Activated T-cell treated with anti-CD3 and anti-CD28 coated beads, Interleukin-2, amount 50 U/mL, for 72 hours (primary cell): ENCODE data around the gene ZYX. TPM values are rescaled to one million over a fixed set of nuclear protein-coding genes. Genes with fewer than 3 reads are reported as not detected.

Experiments used
- ATAC-seq, 2 donors: fragments of 150-1000 bp; cut with Tn5 transposase; replicated peaks in 1 of 2; 2 replicates each; pipeline ENCODE4 v1.10.0; 2021; ENCODE audit warnings: moderate library complexity in 2 of 2, mild to moderate bottlenecking in 1 of 2
- DNase-seq, 2 donors: peaks; one replicate each; pipeline ENCODE4 v3.0.0; 2021 to 2022; ENCODE audit warnings: mixed read lengths in 1 of 2
- H3K27ac Mint-ChIP-seq: one replicate; pipeline ENCODE4 v1.8.0; 2022; ENCODE audit warnings: mild to moderate bottlenecking, moderate library complexity, mixed read lengths
- H3K27me3 Mint-ChIP-seq: one replicate; pipeline ENCODE4 v1.8.0; 2022; ENCODE audit warnings: low read depth, mixed read lengths
- H3K36me3 Mint-ChIP-seq, 2 donors: one replicate each; pipeline ENCODE4 v1.8.0; 2022; ENCODE audit warnings: mixed read lengths in 2 of 2, mild to moderate bottlenecking in 1 of 2; ENCODE audit not compliant: insufficient read depth in 2 of 2
- H3K4me1 Mint-ChIP-seq: one replicate; pipeline ENCODE4 v1.8.0; 2022; ENCODE audit warnings: low read depth, mixed read lengths
- H3K4me3 Mint-ChIP-seq, 2 donors: one replicate each; pipeline ENCODE4 v1.8.0; 2022; ENCODE audit warnings: mild to moderate bottlenecking in 2 of 2, mixed read lengths in 2 of 2, moderate library complexity in 2 of 2
- H3K9me3 Mint-ChIP-seq, 2 donors: one replicate each; pipeline ENCODE4 v1.8.0; 2022; ENCODE audit warnings: mixed read lengths in 2 of 2
- total RNA-seq, 2 donors: library from RNA; stranded (reverse); gene quantifications; one replicate each; pipeline ENCODE4 v1.2.3, GENCODE V29; 2022

ZYX gene
- 100 to 1,000 TPM; 121 to 129 TPM for total RNA-seq

GRCh38 chr7:143380646-143381426, at the start of gene ZYX:
Gene ZYX, plus strand, starts transcription at chr7:143381345. Its CDS starts 227 bp downstream, at chr7:143381572.
- no peaks in the 10 kb centered on the region for H3K27me3 Mint-ChIP-seq
- H3K4me3 Mint-ChIP-seq, result peak within 1 kb of the TSS; percentile 84 to 90
- H3K4me1 Mint-ChIP-seq, result peaks cover 33% of the 10 kb centered on the region
- H3K9me3 Mint-ChIP-seq, result no peaks in the 10 kb centered on the region
- peak within 1 kb of the TSS; percentile 91 for H3K27ac Mint-ChIP-seq
- no peaks in the 10 kb centered on the region for H3K36me3 Mint-ChIP-seq
- peak; percentile 90 to 93 for DNase-seq
- peak; percentile 82 to 88 for ATAC-seq

- Mint-ChIP-seq H3K36me3 (no peaks in the 10 kb centered on the region), H3K4me3 (no peak overlapping the region), H3K27me3 (peaks cover 9% of the 10 kb centered on the region), H3K4me1 (no peaks in the 10 kb centered on the region), H3K27ac (no peak overlapping the region), H3K9me3 (no peaks in the 10 kb centered on the region)
- DNase-seq (no peak), ATAC-seq (no peak)
Measured at GRCh38 chr7:143334244-143334643, 46.9 kb upstream of the ZYX start.

GRCh38 chr7:143337216-143337615, 43.9 kb upstream of the ZYX start:
- DNase-seq (no peak), ATAC-seq (peak in 1 of 2 donors; percentile 61)
- Mint-ChIP-seq H3K27me3 (peaks cover 13% of the 10 kb centered on the region), H3K36me3 (no peaks in the 10 kb centered on the region), H3K9me3 (no peaks in the 10 kb centered on the region), H3K4me1 (no peaks in the 10 kb centered on the region), H3K4me3 (no peak overlapping the region), H3K27ac (no peak overlapping the region)

- peaks cover 11% of the 10 kb centered on the region for H3K4me1 Mint-ChIP-seq
- no peak overlapping the region for H3K4me3 Mint-ChIP-seq
- H3K27ac Mint-ChIP-seq, result no peak overlapping the region
- H3K36me3 Mint-ChIP-seq, result no peaks in the 10 kb centered on the region
- H3K9me3 Mint-ChIP-seq, result peaks cover 0 to under 1% of the 10 kb centered on the region in 2 donors
- no peak for ATAC-seq
- H3K27me3 Mint-ChIP-seq, result peaks cover 12% of the 10 kb centered on the region
- DNase-seq, result no peak
Measured at GRCh38 chr7:143341842-143342241, 39.3 kb upstream of the ZYX start.

GRCh38 chr7:143343596-143343995, 37.5 kb upstream of the ZYX start:
- no peak for ATAC-seq
- no peak for DNase-seq
- no peaks in the 10 kb centered on the region for H3K36me3 Mint-ChIP-seq
- peaks cover 0 to 1% of the 10 kb centered on the region in 2 donors for H3K9me3 Mint-ChIP-seq
- H3K4me3 Mint-ChIP-seq, result no peak overlapping the region
- H3K27me3 Mint-ChIP-seq, result peaks cover 21% of the 10 kb centered on the region
- no peak overlapping the region for H3K27ac Mint-ChIP-seq
- peaks cover 11% of the 10 kb centered on the region for H3K4me1 Mint-ChIP-seq

- Mint-ChIP-seq H3K27ac (peak overlapping the region; percentile 17), H3K4me1 (peaks cover 11% of the 10 kb centered on the region), H3K4me3 (peak overlapping the region; percentile 73 to 85), H3K9me3 (peaks cover 0 to 1% of the 10 kb centered on the region in 2 donors), H3K36me3 (no peaks in the 10 kb centered on the region), H3K27me3 (peaks cover 12% of the 10 kb centered on the region)
- DNase-seq (peak; percentile 71 to 77), ATAC-seq (peak; percentile 99 to 100)
Measured at GRCh38 chr7:143345428-143345900, 35.7 kb upstream of the ZYX start.

- H3K27ac Mint-ChIP-seq, result no peak overlapping the region
- peaks cover 12% of the 10 kb centered on the region for H3K27me3 Mint-ChIP-seq
- peak overlapping the region; percentile 7 to 85 for H3K4me3 Mint-ChIP-seq
- H3K9me3 Mint-ChIP-seq, result peaks cover 0 to 1% of the 10 kb centered on the region in 2 donors
- DNase-seq, result no peak
- peaks cover 11% of the 10 kb centered on the region for H3K4me1 Mint-ChIP-seq
- no peaks in the 10 kb centered on the region for H3K36me3 Mint-ChIP-seq
- no peak for ATAC-seq
Measured at GRCh38 chr7:143346018-143346417, 35.1 kb upstream of the ZYX start.

- peaks cover 0 to 1% of the 10 kb centered on the region in 2 donors for H3K9me3 Mint-ChIP-seq
- H3K4me3 Mint-ChIP-seq, result no peak overlapping the region
- DNase-seq (no peak), ATAC-seq (no peak)
- no peak overlapping the region for H3K27ac Mint-ChIP-seq
- H3K4me1 Mint-ChIP-seq, result peaks cover 11% of the 10 kb centered on the region
- no peaks in the 10 kb centered on the region for H3K36me3 Mint-ChIP-seq
- peaks cover 12% of the 10 kb centered on the region for H3K27me3 Mint-ChIP-seq
Measured at GRCh38 chr7:143347950-143348349, 33.2 kb upstream of the ZYX start.

GRCh38 chr7:143351060-143351459, 30.1 kb upstream of the ZYX start:
- Mint-ChIP-seq H3K4me1 (peaks cover 7% of the 10 kb centered on the region), H3K4me3 (no peak overlapping the region), H3K36me3 (no peaks in the 10 kb centered on the region), H3K9me3 (peaks cover 0 to 1% of the 10 kb centered on the region in 2 donors), H3K27ac (no peak overlapping the region), H3K27me3 (peaks cover 12% of the 10 kb centered on the region)
- ATAC-seq (no peak), DNase-seq (no peak)

GRCh38 chr7:143351574-143351973, 29.6 kb upstream of the ZYX start:
- ATAC-seq (no peak), DNase-seq (no peak)
- Mint-ChIP-seq H3K9me3 (peaks cover 0 to 1% of the 10 kb centered on the region in 2 donors), H3K4me1 (peaks cover 7% of the 10 kb centered on the region), H3K27me3 (peaks cover 11% of the 10 kb centered on the region), H3K27ac (no peak overlapping the region), H3K36me3 (no peaks in the 10 kb centered on the region), H3K4me3 (no peak overlapping the region)

- Mint-ChIP-seq H3K27me3 (peaks cover 4% of the 10 kb centered on the region), H3K9me3 (no peaks in the 10 kb centered on the region), H3K4me1 (peaks cover 7% of the 10 kb centered on the region), H3K27ac (no peak overlapping the region), H3K4me3 (no peak overlapping the region), H3K36me3 (no peaks in the 10 kb centered on the region)
- ATAC-seq (no peak), DNase-seq (no peak)
Measured at GRCh38 chr7:143352531-143353002, 28.6 kb upstream of the ZYX start.

- Mint-ChIP-seq H3K4me3 (no peak overlapping the region), H3K27me3 (peaks cover 3% of the 10 kb centered on the region), H3K9me3 (no peaks in the 10 kb centered on the region), H3K27ac (no peak overlapping the region), H3K4me1 (peaks cover 7% of the 10 kb centered on the region), H3K36me3 (no peaks in the 10 kb centered on the region)
- DNase-seq (no peak), ATAC-seq (no peak)
Measured at GRCh38 chr7:143354376-143354775, 26.8 kb upstream of the ZYX start.

- Mint-ChIP-seq H3K4me3 (no peak overlapping the region), H3K9me3 (no peaks in the 10 kb centered on the region), H3K27ac (no peak overlapping the region), H3K36me3 (no peaks in the 10 kb centered on the region), H3K4me1 (peaks cover 7% of the 10 kb centered on the region), H3K27me3 (peaks cover 6% of the 10 kb centered on the region)
- ATAC-seq (no peak), DNase-seq (no peak)
Measured at GRCh38 chr7:143354965-143355364, 26.2 kb upstream of the ZYX start.
